ENCODE results near the gene VAV3.

VAV3 gene

GRCh38 chr1:107551456-107551855, 413.5 kb downstream of the VAV3 start:
- ATAC-seq (no peak), DNase-seq (no peak)
- no peak overlapping the region for H3K27ac Mint-ChIP-seq
- H3K9me3 Mint-ChIP-seq, result no peaks in the 10 kb centered on the region
- H3K4me3 Mint-ChIP-seq, result no peak overlapping the region
- no peaks in the 10 kb centered on the region for H3K36me3 Mint-ChIP-seq (ENCODE audit: low read depth)
- H3K4me1 Mint-ChIP-seq, result no peaks in the 10 kb centered on the region
- H3K27me3 Mint-ChIP-seq, result no peaks in the 10 kb centered on the region

- H3K27me3 Mint-ChIP-seq, result no peaks in the 10 kb centered on the region
- no peaks in the 10 kb centered on the region for H3K9me3 Mint-ChIP-seq
- H3K4me3 Mint-ChIP-seq, result no peak overlapping the region
- H3K27ac Mint-ChIP-seq, result no peak overlapping the region
- DNase-seq (no peak), ATAC-seq (no peak)
- H3K4me1 Mint-ChIP-seq, result no peaks in the 10 kb centered on the region
- H3K36me3 Mint-ChIP-seq (ENCODE audit: low read depth), result no peaks in the 10 kb centered on the region
These were observed 414.6 kb downstream of the VAV3 start for GRCh38 chr1:107550358-107550757.

GRCh38 chr1:107549152-107549810, 415.7 kb downstream of the VAV3 start:
- Mint-ChIP-seq H3K4me3 (no peak overlapping the region), H3K36me3 (ENCODE audit: low read depth) (no peaks in the 10 kb centered on the region), H3K27me3 (no peaks in the 10 kb centered on the region), H3K9me3 (no peaks in the 10 kb centered on the region), H3K4me1 (no peaks in the 10 kb centered on the region), H3K27ac (no peak overlapping the region)
- DNase-seq (no peak), ATAC-seq (no peak)

GRCh38 chr1:107548276-107548675, 416.7 kb downstream of the VAV3 start:
- Mint-ChIP-seq H3K27ac (no peak overlapping the region), H3K4me1 (no peaks in the 10 kb centered on the region), H3K9me3 (no peaks in the 10 kb centered on the region), H3K4me3 (no peak overlapping the region), H3K36me3 (ENCODE audit: low read depth) (no peaks in the 10 kb centered on the region), H3K27me3 (no peaks in the 10 kb centered on the region)
- DNase-seq (no peak), ATAC-seq (no peak)

- DNase-seq (no peak), ATAC-seq (peak; percentile 15)
- Mint-ChIP-seq H3K4me1 (no peaks in the 10 kb centered on the region), H3K9me3 (no peaks in the 10 kb centered on the region), H3K36me3 (ENCODE audit: low read depth) (no peaks in the 10 kb centered on the region), H3K27ac (no peak overlapping the region), H3K27me3 (no peaks in the 10 kb centered on the region), H3K4me3 (no peak overlapping the region)
These were observed 417.4 kb downstream of the VAV3 start for GRCh38 chr1:107547363-107548155.

- DNase-seq (no peak), ATAC-seq (no peak)
- H3K4me3 Mint-ChIP-seq, result no peak overlapping the region
- H3K27ac Mint-ChIP-seq, result no peak overlapping the region
- H3K9me3 Mint-ChIP-seq, result no peaks in the 10 kb centered on the region
- H3K27me3 Mint-ChIP-seq, result no peaks in the 10 kb centered on the region
- no peaks in the 10 kb centered on the region for H3K4me1 Mint-ChIP-seq
- no peaks in the 10 kb centered on the region for H3K36me3 Mint-ChIP-seq (ENCODE audit: low read depth)
These were observed 418.4 kb downstream of the VAV3 start for GRCh38 chr1:107546576-107546975.

GRCh38 chr1:107545879-107546278, 419.1 kb downstream of the VAV3 start:
- no peaks in the 10 kb centered on the region for H3K36me3 Mint-ChIP-seq (ENCODE audit: low read depth)
- H3K27me3 Mint-ChIP-seq, result no peaks in the 10 kb centered on the region
- ATAC-seq (no peak), DNase-seq (no peak)
- no peak overlapping the region for H3K27ac Mint-ChIP-seq
- no peaks in the 10 kb centered on the region for H3K9me3 Mint-ChIP-seq
- H3K4me1 Mint-ChIP-seq, result no peaks in the 10 kb centered on the region
- no peak overlapping the region for H3K4me3 Mint-ChIP-seq

- H3K4me3 Mint-ChIP-seq, result no peak overlapping the region
- no peaks in the 10 kb centered on the region for H3K4me1 Mint-ChIP-seq
- no peaks in the 10 kb centered on the region for H3K36me3 Mint-ChIP-seq (ENCODE audit: low read depth)
- no peaks in the 10 kb centered on the region for H3K9me3 Mint-ChIP-seq
- H3K27ac Mint-ChIP-seq, result no peak overlapping the region
- no peak for ATAC-seq
- DNase-seq, result no peak
- H3K27me3 Mint-ChIP-seq, result no peaks in the 10 kb centered on the region
These were observed 419.9 kb downstream of the VAV3 start for GRCh38 chr1:107545056-107545577.

GRCh38 chr1:107544285-107544684, 420.7 kb downstream of the VAV3 start:
- no peaks in the 10 kb centered on the region for H3K27me3 Mint-ChIP-seq
- no peaks in the 10 kb centered on the region for H3K36me3 Mint-ChIP-seq (ENCODE audit: low read depth)
- ATAC-seq (no peak), DNase-seq (no peak)
- H3K9me3 Mint-ChIP-seq, result no peaks in the 10 kb centered on the region
- H3K4me3 Mint-ChIP-seq, result no peak overlapping the region
- no peaks in the 10 kb centered on the region for H3K4me1 Mint-ChIP-seq
- H3K27ac Mint-ChIP-seq, result no peak overlapping the region

- Mint-ChIP-seq H3K36me3 (ENCODE audit: low read depth) (no peaks in the 10 kb centered on the region), H3K4me3 (no peak overlapping the region), H3K9me3 (no peaks in the 10 kb centered on the region), H3K4me1 (no peaks in the 10 kb centered on the region), H3K27ac (no peak overlapping the region), H3K27me3 (no peaks in the 10 kb centered on the region)
- no peak for DNase-seq
- ATAC-seq, result no peak
These were observed 423.6 kb downstream of the VAV3 start for GRCh38 chr1:107541412-107541811.

- H3K27ac Mint-ChIP-seq, result no peak overlapping the region
- no peaks in the 10 kb centered on the region for H3K9me3 Mint-ChIP-seq
- DNase-seq, result no peak
These were observed 426.5 kb downstream of the VAV3 start for GRCh38 chr1:107538502-107538901.

GRCh38 chr1:107536266-107536665, 428.7 kb downstream of the VAV3 start:
- H3K36me3 Mint-ChIP-seq (ENCODE audit: low read depth), result no peaks in the 10 kb centered on the region
- H3K27ac Mint-ChIP-seq, result no peak overlapping the region
- no peaks in the 10 kb centered on the region for H3K9me3 Mint-ChIP-seq
- DNase-seq (no peak), ATAC-seq (no peak)
- no peaks in the 10 kb centered on the region for H3K27me3 Mint-ChIP-seq
- no peaks in the 10 kb centered on the region for H3K4me1 Mint-ChIP-seq
- H3K4me3 Mint-ChIP-seq, result no peak overlapping the region

More at GRCh38 chr1:107538502-107538901, 426.5 kb downstream of the VAV3 start:
- Mint-ChIP-seq H3K4me1 (no peaks in the 10 kb centered on the region), H3K36me3 (ENCODE audit: low read depth) (no peaks in the 10 kb centered on the region), H3K27me3 (no peaks in the 10 kb centered on the region), H3K4me3 (no peak overlapping the region)
- ATAC-seq, result no peak

- no peak overlapping the region for H3K27ac Mint-ChIP-seq
- no peaks in the 10 kb centered on the region for H3K27me3 Mint-ChIP-seq
- no peak for ATAC-seq
- no peak for DNase-seq
- H3K9me3 Mint-ChIP-seq, result no peaks in the 10 kb centered on the region
- H3K4me1 Mint-ChIP-seq, result no peaks in the 10 kb centered on the region
- no peak overlapping the region for H3K4me3 Mint-ChIP-seq
- no peaks in the 10 kb centered on the region for H3K36me3 Mint-ChIP-seq (ENCODE audit: low read depth)
These were observed 429.9 kb downstream of the VAV3 start for GRCh38 chr1:107535091-107535490.

GRCh38 chr1:107534632-107535031, 430.3 kb downstream of the VAV3 start:
- Mint-ChIP-seq H3K27ac (no peak overlapping the region), H3K4me3 (no peak overlapping the region), H3K9me3 (no peaks in the 10 kb centered on the region), H3K27me3 (peaks cover under 1% of the 10 kb centered on the region), H3K36me3 (ENCODE audit: low read depth) (no peaks in the 10 kb centered on the region), H3K4me1 (no peaks in the 10 kb centered on the region)
- no peak for ATAC-seq
- DNase-seq, result no peak

- no peak overlapping the region for H3K27ac Mint-ChIP-seq
- ATAC-seq, result no peak
- no peaks in the 10 kb centered on the region for H3K9me3 Mint-ChIP-seq
- no peaks in the 10 kb centered on the region for H3K36me3 Mint-ChIP-seq (ENCODE audit: low read depth)
- H3K4me3 Mint-ChIP-seq, result no peak overlapping the region
- no peak for DNase-seq
- no peaks in the 10 kb centered on the region for H3K4me1 Mint-ChIP-seq
- peaks cover 7% of the 10 kb centered on the region for H3K27me3 Mint-ChIP-seq
These were observed 431.5 kb downstream of the VAV3 start for GRCh38 chr1:107533436-107533835.

Data from activated naive CD8-positive, alpha-beta T cell treated with anti-CD3 and anti-CD28 coated beads, Interleukin-2, amount 50 U/mL, for 24 hours (primary cell).